GM19468 (cell line): ENCODE data around the gene CALML3.

ENCODE experiments used
- ATAC-seq: cut with Tn5 transposase; IDR thresholded peaks from one replicate; pipeline ENCODE4 v1.9.1; 2021; ENCODE audit warnings: mild to moderate bottlenecking, moderate library complexity, moderate number of reproducible peaks; ENCODE audit not compliant: unreplicated experiment; ENCODE audit errors: extremely low read depth

Gene CALML3

GRCh38 chr10:5564537-5565204 is 39.9 kb downstream of the CALML3 start:
- no peak for ATAC-seq

GRCh38 chr10:5565205-5565545 is 40.4 kb downstream of the CALML3 start:
- no peak for ATAC-seq

- ATAC-seq = no peak
These were observed 41.2 kb downstream of the CALML3 start for GRCh38 chr10:5565671-5566581.

- no peak for ATAC-seq
These were observed 41.9 kb downstream of the CALML3 start for GRCh38 chr10:5566614-5567013.

GRCh38 chr10:5567477-5567876 is 42.7 kb downstream of the CALML3 start:
- no peak for ATAC-seq

- ATAC-seq = no peak
These were observed 44.2 kb downstream of the CALML3 start for GRCh38 chr10:5568984-5569383.

- ATAC-seq = no peak
These were observed 44.8 kb downstream of the CALML3 start for GRCh38 chr10:5569568-5569967.

GRCh38 chr10:5570007-5570655 is 45.4 kb downstream of the CALML3 start:
- ATAC-seq = no peak

- no peak for ATAC-seq
These were observed 46.4 kb downstream of the CALML3 start for GRCh38 chr10:5570979-5571810.

GRCh38 chr10:5571826-5572225 is 47.1 kb downstream of the CALML3 start:
- no peak for ATAC-seq

- ATAC-seq = no peak
These were observed 48.7 kb downstream of the CALML3 start for GRCh38 chr10:5573319-5573950.

GRCh38 chr10:5573968-5574641 is 49.3 kb downstream of the CALML3 start:
- no peak for ATAC-seq

GRCh38 chr10:5574642-5575131 is 49.9 kb downstream of the CALML3 start:
- ATAC-seq = no peak

GRCh38 chr10:5575144-5575481 is 50.4 kb downstream of the CALML3 start:
- ATAC-seq = no peak

- ATAC-seq = no peak
These were observed 50.9 kb downstream of the CALML3 start for GRCh38 chr10:5575482-5576153.

- no peak for ATAC-seq
These were observed 51.5 kb downstream of the CALML3 start for GRCh38 chr10:5576154-5576748.
